ENCODE measurements around the gene STRADA. TPM values are rescaled to one million over a fixed set of nuclear protein-coding genes. Genes with fewer than 3 reads are reported as not detected.

STRADA gene
- total and polyA plus RNA-seq, 2 experiments from 2014 or later, result 19.9 to 24.4 TPM

DNA sequence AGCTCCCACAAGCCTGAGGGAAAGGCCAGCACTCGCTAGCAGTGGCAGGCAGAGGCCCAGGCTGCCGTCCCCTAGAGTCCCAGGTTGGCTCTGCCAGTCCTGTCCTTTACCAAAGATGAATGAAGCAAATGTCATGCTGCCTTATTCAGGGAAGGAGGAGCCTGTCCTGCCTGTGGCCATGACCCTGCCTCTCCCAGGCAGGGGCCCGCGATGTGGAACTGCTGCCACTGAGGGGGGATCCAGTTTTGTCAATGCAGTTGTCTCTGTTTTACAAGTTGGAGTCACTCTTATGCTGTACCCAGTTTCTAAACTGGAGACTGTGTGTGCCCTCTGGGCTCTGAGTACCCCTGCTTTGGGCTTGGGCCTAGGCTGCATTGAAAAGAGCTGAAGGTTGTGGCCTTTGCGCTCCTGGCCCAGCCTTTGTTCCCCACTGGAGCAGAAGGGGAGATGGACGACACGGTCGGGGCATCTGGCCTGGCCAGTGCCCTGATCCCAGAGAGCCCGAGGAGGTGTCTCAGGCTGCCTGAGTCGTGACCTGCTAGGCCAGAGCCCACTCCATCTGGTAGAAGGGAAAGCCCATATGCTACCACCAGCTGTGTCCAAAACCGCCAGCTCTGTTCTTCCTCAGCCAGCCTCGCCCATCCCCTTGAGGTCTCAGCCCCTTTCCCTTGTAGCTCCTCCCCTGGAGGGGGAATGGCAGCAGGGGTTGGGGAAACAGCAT is 47.2 kb downstream of the STRADA start:
- no peaks in the 10 kb centered on the region for H3K36me3 ChIP-seq (replicated peaks; ENCODE audit: insufficient read depth, low read depth)

DNA sequence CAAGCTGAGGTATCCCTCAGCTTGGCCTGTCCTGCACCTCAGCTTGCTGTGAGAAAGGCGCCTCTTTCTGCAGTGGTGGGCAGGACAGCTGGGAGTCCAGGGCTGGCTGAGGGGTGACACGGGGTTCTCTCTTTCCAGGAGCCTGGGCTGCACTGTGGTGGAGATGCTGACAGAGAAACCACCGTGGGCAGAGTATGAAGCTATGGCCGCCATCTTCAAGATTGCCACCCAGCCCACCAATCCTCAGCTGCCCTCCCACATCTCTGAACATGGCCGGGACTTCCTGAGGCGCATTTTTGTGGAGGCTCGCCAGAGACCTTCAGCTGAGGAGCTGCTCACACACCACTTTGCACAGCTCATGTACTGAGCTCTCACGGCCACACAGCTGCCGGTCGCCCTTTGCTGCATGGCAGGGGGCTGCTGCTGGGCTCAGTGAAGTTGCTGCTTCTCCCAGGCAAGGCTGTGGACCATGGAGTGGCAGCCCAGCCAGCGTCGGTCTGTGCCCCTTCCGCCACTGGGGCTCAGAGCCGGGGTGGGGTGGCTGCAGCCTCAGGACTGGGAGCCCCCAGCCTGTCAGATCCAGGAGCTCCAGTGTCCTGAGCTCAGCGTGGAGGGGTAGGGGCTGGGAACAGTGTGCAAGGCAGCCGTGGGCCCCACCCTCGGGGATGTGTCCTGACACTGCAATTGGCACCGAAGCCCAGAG is 48.0 kb downstream of the STRADA start:
- WGBS (ENCODE audit: low lambda C conversion rate, missing lambda C conversion rate), result 95% methylated on average over 17 of the region's 18 CpGs
- Histone ChIP-seq H3K27ac (no peak overlapping the region), H3K4me1 (ENCODE audit: insufficient read depth) (no peaks in the 10 kb centered on the region)

More for the DNA sequence above, 47.2 kb downstream of the STRADA start:
- H3K4me3 ChIP-seq, result no peak overlapping the region
- H3K27ac ChIP-seq, result no peak overlapping the region
- TF ChIP-seq EZH2phosphoT487 (IDR thresholded peaks at IDR 0.05; ENCODE audit: low read depth, severe bottlenecking, unreplicated experiment), result no peak
- no peak for TF ChIP-seq EZH2 (IDR thresholded peaks at IDR 0.05; ENCODE audit: borderline replicate concordance)
- TF ChIP-seq, protein P1, sequence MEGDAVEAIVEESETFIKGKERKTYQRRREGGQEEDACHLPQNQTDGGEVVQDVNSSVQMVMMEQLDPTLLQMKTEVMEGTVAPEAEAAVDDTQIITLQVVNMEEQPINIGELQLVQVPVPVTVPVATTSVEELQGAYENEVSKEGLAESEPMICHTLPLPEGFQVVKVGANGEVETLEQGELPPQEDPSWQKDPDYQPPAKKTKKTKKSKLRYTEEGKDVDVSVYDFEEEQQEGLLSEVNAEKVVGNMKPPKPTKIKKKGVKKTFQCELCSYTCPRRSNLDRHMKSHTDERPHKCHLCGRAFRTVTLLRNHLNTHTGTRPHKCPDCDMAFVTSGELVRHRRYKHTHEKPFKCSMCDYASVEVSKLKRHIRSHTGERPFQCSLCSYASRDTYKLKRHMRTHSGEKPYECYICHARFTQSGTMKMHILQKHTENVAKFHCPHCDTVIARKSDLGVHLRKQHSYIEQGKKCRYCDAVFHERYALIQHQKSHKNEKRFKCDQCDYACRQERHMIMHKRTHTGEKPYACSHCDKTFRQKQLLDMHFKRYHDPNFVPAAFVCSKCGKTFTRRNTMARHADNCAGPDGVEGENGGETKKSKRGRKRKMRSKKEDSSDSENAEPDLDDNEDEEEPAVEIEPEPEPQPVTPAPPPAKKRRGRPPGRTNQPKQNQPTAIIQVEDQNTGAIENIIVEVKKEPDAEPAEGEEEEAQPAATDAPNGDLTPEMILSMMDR (IDR thresholded peaks at IDR 0.05; ENCODE audit: poor library complexity), result no peak
- H3K9me2 ChIP-seq (replicated peaks; ENCODE audit: insufficient read depth), result no peaks in the 10 kb centered on the region
- no peaks in the 10 kb centered on the region for H3K79me2 ChIP-seq
- no peak overlapping the region for H3K4me2 ChIP-seq
- 87% methylated on average over 12 of the region's 12 CpGs for WGBS (ENCODE audit: low lambda C conversion rate, missing lambda C conversion rate)
- no peak overlapping the region for H2AFZ ChIP-seq
- no peak for DNase-seq (ENCODE audit: low spot score)
- H3K27me3 ChIP-seq, result no peaks in the 10 kb centered on the region
- no peaks in the 10 kb centered on the region for H3K9me3 ChIP-seq (ENCODE audit: low read depth)
- H4K20me1 ChIP-seq (ENCODE audit: insufficient read depth, poor library complexity, severe bottlenecking), result no peaks in the 10 kb centered on the region
- H3K4me1 ChIP-seq (ENCODE audit: insufficient read depth), result peaks cover 7% of the 10 kb centered on the region

DNA sequence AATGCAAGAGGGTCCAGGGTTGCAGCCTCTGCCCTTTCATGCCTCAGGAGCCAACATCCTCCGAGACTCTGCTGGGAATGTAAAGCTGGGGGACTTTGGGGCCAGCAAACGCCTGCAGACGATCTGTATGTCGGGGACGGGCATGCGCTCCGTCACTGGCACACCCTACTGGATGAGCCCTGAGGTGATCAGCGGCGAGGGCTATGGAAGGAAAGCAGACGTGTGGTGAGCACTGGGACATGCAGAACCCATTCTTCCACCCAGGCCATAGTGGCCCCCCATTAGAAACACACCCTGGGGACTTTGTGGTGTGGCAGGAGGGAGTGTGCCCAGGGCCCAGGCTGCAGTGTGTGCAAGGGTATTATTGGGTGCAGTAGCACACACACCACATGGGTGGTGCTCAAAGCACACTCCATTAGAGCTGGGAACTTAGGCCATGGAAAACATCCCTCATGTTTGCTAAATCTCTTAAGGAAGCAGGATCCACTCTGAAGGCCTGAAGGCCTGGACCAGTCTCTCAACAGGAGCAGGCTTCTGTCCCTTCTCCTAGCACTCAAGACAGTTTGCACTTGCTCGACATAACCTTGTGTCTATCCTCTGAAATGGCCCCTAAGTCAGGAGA is 49.3 kb downstream of the STRADA start:
- TF ChIP-seq, protein P1 (IDR thresholded peaks at IDR 0.05; ENCODE audit: poor library complexity), result no peak
- TF ChIP-seq EZH2phosphoT487 (IDR thresholded peaks at IDR 0.05; ENCODE audit: low read depth, severe bottlenecking, unreplicated experiment) (no peak), EZH2 (IDR thresholded peaks at IDR 0.05; ENCODE audit: borderline replicate concordance) (no peak)
- no peaks in the 10 kb centered on the region for H3K9me3 ChIP-seq (ENCODE audit: low read depth)
- no peak overlapping the region for H2AFZ ChIP-seq
- H3K4me3 ChIP-seq, result no peak overlapping the region
- H3K4me1 ChIP-seq (ENCODE audit: insufficient read depth), result no peaks in the 10 kb centered on the region
- no peaks in the 10 kb centered on the region for H3K27me3 ChIP-seq
- H4K20me1 ChIP-seq (ENCODE audit: insufficient read depth, poor library complexity, severe bottlenecking), result no peaks in the 10 kb centered on the region
- WGBS (ENCODE audit: low lambda C conversion rate, missing lambda C conversion rate), result 95% methylated on average over 11 of the region's 11 CpGs
- no peak for DNase-seq (ENCODE audit: low spot score)
- no peak overlapping the region for H3K27ac ChIP-seq
- H3K4me2 ChIP-seq, result no peak overlapping the region
- H3K36me3 ChIP-seq (replicated peaks; ENCODE audit: insufficient read depth, low read depth), result no peaks in the 10 kb centered on the region
- no peaks in the 10 kb centered on the region for H3K79me2 ChIP-seq
- no peaks in the 10 kb centered on the region for H3K9me2 ChIP-seq (replicated peaks; ENCODE audit: insufficient read depth)

More for the DNA sequence above, 48.0 kb downstream of the STRADA start:
- Histone ChIP-seq H3K79me2 (no peaks in the 10 kb centered on the region), H3K4me2 (no peak overlapping the region), H4K20me1 (ENCODE audit: insufficient read depth, poor library complexity, severe bottlenecking) (no peaks in the 10 kb centered on the region), H3K9me2 (replicated peaks; ENCODE audit: insufficient read depth) (no peaks in the 10 kb centered on the region), H3K27me3 (no peaks in the 10 kb centered on the region), H2AFZ (no peak overlapping the region), H3K4me3 (no peak overlapping the region), H3K9me3 (ENCODE audit: low read depth) (no peaks in the 10 kb centered on the region), H3K36me3 (replicated peaks; ENCODE audit: insufficient read depth, low read depth) (no peaks in the 10 kb centered on the region)
- no peak for DNase-seq (ENCODE audit: low spot score)
- TF ChIP-seq EZH2 (IDR thresholded peaks at IDR 0.05; ENCODE audit: borderline replicate concordance) (no peak), EZH2phosphoT487 (IDR thresholded peaks at IDR 0.05; ENCODE audit: low read depth, severe bottlenecking, unreplicated experiment) (no peak)
- TF ChIP-seq, protein P1 (IDR thresholded peaks at IDR 0.05; ENCODE audit: poor library complexity), result no peak
